ENCODE results near the gene TRABD2B.

DNA sequence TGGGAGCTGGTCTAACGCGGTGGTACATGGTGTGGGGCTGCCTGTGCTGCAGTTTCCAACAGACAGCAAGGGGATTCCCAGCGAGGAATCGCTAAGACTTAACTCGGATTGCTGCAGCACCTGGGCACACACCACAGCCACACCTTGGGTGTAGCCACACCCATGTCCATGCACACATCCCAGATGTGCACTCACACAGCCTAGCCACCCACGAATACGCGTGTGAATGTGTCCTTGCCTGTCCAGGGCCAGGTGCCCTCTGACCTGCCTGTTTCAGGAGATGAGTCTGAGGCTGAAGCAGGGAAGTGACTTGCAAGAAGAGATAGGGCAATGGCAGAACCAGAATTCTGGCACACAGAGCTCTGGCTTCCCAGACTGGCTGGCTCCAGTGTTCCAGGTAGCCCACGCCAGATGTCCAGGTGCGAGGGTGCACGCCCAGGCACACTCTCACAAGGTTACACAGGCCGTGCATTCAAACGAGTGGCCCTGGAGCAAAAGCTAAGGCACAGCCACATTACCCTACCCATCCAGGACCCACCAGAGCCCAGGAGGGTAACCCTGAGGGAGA lies 272.7 kb downstream of the TRABD2B start:
- TF ChIP-seq POLR2A (IDR thresholded peaks at IDR 0.05), result no peak
- TF ChIP-seq, protein P1, sequence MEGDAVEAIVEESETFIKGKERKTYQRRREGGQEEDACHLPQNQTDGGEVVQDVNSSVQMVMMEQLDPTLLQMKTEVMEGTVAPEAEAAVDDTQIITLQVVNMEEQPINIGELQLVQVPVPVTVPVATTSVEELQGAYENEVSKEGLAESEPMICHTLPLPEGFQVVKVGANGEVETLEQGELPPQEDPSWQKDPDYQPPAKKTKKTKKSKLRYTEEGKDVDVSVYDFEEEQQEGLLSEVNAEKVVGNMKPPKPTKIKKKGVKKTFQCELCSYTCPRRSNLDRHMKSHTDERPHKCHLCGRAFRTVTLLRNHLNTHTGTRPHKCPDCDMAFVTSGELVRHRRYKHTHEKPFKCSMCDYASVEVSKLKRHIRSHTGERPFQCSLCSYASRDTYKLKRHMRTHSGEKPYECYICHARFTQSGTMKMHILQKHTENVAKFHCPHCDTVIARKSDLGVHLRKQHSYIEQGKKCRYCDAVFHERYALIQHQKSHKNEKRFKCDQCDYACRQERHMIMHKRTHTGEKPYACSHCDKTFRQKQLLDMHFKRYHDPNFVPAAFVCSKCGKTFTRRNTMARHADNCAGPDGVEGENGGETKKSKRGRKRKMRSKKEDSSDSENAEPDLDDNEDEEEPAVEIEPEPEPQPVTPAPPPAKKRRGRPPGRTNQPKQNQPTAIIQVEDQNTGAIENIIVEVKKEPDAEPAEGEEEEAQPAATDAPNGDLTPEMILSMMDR (IDR thresholded peaks at IDR 0.05), result no peak

All from prostate gland (tissue), 2 donors.